Hepatic stellate cell (primary cell): ENCODE results near the gene ARHGAP26.

ENCODE experiments used
- DNase-seq: peaks from one replicate; pipeline ENCODE4 v3.0.0; 2011; ENCODE audit warnings: low spot score

ARHGAP26 gene

GRCh38 chr5:143244000-143244736, 474.0 kb downstream of the ARHGAP26 start:
- DNase-seq: peak; percentile 86

DNA sequence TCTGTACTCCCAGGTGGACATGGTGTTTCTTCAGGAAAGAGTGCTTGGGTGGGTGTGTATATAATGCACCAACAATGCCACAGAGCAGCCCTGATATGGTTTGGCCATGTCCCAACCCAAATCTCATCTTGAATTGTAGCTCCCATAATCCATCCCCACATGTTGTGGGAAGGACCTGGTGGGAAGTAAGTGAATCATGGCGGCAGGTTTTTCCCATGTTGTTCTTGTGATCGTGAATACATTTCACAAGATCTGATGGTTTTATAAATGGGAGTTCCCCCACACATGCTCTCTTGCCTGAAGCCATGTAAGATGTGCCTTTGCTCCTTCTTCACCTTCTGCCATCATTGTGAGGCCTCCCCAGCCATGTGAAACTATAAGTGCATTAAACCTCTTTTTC, 474.8 kb downstream of the ARHGAP26 start:
- DNase-seq: no peak

DNA sequence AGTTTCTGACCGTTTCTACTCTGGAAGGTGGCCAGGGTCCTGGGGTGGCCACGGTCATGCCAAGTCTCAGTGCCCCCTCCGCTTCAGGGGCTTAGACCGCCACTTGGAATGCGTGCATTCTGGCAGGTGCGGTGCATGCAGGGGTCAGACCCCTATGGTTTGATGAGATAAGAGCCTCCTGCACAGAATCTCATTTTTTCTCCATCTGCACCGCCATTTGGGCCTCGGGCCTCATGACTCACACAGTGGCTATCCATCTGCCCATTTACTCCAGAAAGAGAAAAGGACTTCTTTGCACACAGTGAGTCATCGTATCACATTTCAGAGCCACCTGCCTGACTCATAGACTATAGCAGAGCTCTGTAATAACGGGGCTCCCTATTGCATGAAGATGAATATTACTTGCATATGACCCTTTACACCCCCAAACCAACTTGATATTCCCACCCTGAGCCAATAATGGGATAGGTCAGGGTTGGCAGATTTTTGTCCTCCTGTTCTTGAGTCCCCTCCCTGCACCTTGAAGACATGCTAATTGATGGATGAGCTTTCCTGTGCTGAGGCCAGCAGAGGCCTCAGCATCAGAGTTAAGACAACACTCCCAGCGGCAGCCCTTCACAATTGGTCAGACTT, 475.9 kb downstream of the ARHGAP26 start:
- DNase-seq: peak; percentile 68

- no peak for DNase-seq
These were observed 477.1 kb downstream of the ARHGAP26 start for GRCh38 chr5:143247134-143247815.

GRCh38 chr5:143248391-143248790, 478.2 kb downstream of the ARHGAP26 start:
- DNase-seq: no peak

- peak; percentile 67 for DNase-seq
These were observed 478.8 kb downstream of the ARHGAP26 start for GRCh38 chr5:143248822-143249579.

DNA sequence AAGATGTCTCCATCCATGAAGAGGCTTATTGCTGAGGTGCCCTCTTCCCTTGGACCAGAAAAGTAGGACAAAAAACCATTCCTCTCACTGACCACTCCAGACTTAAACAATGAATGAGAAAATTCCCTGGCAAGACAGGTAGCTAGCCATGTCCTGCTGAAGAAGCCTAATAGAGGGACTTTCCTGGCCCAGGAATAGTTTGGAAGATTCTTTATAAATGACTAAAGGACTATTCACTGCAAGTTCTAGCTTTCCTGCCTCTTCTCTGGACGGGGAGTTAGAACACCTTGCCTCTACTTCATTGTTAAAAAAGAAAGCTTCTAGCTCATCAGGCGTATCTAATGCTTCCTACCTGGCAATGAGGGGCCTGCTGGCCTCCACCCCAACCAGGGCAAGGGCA, 479.7 kb downstream of the ARHGAP26 start:
- no peak for DNase-seq

GRCh38 chr5:143251190-143251589, 481.0 kb downstream of the ARHGAP26 start:
- no peak for DNase-seq

DNA sequence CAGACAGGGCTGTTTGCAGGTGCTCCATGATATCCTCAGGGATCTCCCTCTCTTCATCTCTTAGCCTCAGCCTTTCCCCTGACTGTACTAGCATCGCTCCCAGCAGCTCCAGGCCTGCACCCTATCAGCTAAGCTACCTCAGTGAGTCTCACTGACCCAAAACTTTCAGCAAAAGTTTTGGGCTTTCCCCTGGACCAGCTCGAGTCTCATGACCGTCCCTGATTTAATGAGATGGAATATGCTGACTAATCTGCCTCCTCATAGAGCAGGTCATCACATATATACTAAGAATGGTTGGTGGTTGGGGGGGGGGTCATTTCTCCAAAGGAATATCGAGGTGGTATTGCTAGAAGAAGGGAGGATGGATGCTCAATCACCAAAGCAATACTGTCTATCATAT, 481.8 kb downstream of the ARHGAP26 start:
- no peak for DNase-seq

- no peak for DNase-seq
These were observed 484.6 kb downstream of the ARHGAP26 start for GRCh38 chr5:143254819-143255218.

- DNase-seq: no peak
These were observed 488.5 kb downstream of the ARHGAP26 start for GRCh38 chr5:143258559-143259253.

DNA sequence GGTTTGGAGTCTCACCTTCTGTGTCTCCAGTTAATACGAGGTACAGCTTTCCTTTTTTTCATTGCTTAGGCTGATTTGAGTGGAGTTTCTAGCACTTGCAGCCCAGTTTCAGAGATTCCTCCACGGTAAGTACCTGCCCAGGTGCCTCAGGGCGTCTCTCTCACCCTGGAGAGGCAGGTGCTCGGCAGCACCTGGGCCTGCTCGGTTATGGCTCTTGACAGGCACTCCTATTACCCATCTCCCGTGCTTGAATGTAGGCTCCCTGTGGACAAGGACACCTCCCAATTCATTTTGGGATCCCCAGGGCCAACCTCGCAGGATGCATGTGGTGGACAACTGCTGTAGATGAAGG, 489.1 kb downstream of the ARHGAP26 start:
- no peak for DNase-seq

DNA sequence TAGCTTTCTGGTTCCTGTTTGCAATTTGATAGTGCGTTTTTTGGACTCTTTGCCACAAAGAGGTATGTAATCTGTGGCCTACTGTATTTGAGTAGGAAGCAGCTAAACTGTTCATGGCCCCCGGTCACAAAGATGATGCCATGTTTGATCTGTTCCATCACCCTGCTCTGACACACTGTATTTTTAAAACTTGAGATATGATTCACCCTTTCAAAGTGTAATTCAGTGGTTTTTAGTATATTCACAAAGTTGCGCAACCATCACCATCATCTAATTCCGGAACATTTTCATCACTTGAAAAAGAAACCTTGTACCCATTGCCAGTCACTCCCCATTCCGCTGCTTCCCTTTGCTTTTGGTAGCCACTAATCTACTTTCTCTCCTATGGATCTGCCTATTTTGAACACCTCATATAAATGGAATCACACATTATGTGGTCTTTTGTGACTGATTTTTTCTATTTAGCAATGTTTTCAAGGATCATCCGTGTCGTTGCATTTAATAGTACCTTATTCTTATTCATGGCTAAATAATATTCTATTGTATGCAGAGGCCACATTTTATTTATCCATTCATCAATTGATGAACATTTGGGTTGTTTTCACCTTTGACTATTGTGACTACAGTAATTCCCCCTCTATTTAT, 491.7 kb downstream of the ARHGAP26 start:
- DNase-seq: no peak

DNA sequence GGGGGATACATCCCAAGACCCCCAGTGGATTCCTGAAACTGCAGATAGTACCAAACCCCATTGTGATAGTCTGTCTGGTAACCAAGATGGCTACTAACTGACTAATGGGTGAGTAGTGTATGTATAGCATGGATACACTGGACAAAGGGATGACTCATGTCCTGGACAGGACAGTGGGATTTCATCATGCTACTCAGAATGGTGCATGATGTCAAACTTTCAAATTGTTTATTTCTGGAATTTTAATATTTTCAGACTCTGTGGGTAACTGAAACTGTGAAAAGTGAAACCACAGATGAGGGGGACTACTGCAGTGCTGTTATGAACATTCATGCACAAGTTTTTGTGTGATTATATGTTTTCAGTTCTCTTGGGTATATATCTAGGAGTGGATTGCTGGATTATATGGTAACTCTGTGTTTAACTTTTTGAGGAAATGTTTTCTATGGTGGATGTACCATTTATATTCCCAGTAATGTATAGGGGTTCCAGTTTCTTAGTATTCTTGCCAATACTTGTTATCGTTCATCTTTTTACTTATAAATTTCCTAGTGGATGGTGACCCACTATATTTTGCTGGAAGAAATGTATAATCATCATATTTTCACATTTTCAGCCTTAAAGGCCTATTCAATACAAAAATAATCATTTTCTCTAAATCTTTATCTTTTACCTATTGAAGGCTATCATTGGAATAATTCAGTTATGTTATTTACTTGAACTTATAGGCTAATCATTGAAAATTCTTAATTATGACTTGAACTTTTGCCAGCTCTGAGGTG, 492.4 kb downstream of the ARHGAP26 start:
- peak; percentile 32 for DNase-seq

GRCh38 chr5:143263272-143263810, 493.2 kb downstream of the ARHGAP26 start:
- DNase-seq: no peak

- DNase-seq: no peak
These were observed 495.8 kb downstream of the ARHGAP26 start for GRCh38 chr5:143265995-143266394.

- no peak for DNase-seq
These were observed 497.0 kb downstream of the ARHGAP26 start for GRCh38 chr5:143267186-143267585.

GRCh38 chr5:143268388-143268787, 498.2 kb downstream of the ARHGAP26 start:
- DNase-seq: no peak

- no peak for DNase-seq
These were observed 501.3 kb downstream of the ARHGAP26 start for GRCh38 chr5:143271431-143271830.

DNA sequence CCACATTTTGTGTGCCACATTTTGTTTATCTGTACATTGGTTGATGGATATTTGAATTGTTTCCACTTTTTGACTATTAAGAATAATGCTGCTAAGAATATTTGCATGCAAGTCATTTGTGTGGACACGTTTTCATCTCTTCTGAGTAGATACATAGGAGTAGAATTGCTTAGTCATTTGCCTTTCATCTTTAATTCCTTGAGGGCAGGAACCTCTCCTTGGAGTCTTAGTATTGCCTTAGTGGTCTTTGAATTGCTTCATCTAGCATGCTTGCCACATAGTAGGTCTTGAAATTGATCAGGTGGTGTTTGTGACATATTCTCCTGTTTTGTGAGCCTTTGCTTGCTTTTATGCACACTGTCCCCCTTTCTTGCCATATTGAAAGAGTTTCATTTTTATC, 504.8 kb downstream of the ARHGAP26 start:
- no peak for DNase-seq
